ENCODE results near the gene DNLZ.

GRCh38 chr9:136378170-136379002, 14.8 kb upstream of the DNLZ start:
- TF ChIP-seq CTCF (IDR thresholded peaks at IDR 0.05; ENCODE audit: low read depth, low read length, missing input control) (no peak), REST (IDR thresholded peaks at IDR 0.05) (no peak), YY1 (IDR thresholded peaks at IDR 0.05) (no peak), ZBTB33 (IDR thresholded peaks at IDR 0.05) (no peak), EGR1 (IDR thresholded peaks at IDR 0.05; ENCODE audit: low read depth in 2 of 2) (no peak), RAD21 (IDR thresholded peaks at IDR 0.05) (no peak), JUND (IDR thresholded peaks at IDR 0.05) (no peak), SP1 (IDR thresholded peaks at IDR 0.05) (peak; percentile 40)
